ENCODE data around the gene KRTAP10-6.
"Not testable (repeated sequence)": the region's sequence is repeated elsewhere in the genome, so short reads cannot be mapped to it uniquely, and the experiment has no call there.

Gene KRTAP10-6

GRCh38 chr21:44550807-44551206 is 41.5 kb downstream of the KRTAP10-6 start:
- TF ChIP-seq SPI1 (IDR thresholded peaks at IDR 0.05; ENCODE audit: low read depth, low read length) (no peak), POU2F2 (IDR thresholded peaks at IDR 0.05; ENCODE audit: low read depth, low read length) (no peak), POLR2A (IDR thresholded peaks at IDR 0.05; ENCODE audit: low read depth, low read length) (no peak), TAF1 (IDR thresholded peaks at IDR 0.05; ENCODE audit: low read depth, low read length) (no peak), POLR2AphosphoS5 (IDR thresholded peaks at IDR 0.05; ENCODE audit: low read depth, low read length) (no peak), PAX5 (IDR thresholded peaks at IDR 0.05; ENCODE audit: insufficient read depth, low read length, severe bottlenecking) (no peak)
- FAIRE-seq (no peak), DNase-seq (ENCODE audit: insufficient read length, low spot score) (no peak)

- DNase-seq (ENCODE audit: insufficient read length, low spot score); FAIRE-seq: not testable (repeated sequence)
Observed at GRCh38 chr21:44550285-44550684, 42.0 kb downstream of the KRTAP10-6 start.

DNA sequence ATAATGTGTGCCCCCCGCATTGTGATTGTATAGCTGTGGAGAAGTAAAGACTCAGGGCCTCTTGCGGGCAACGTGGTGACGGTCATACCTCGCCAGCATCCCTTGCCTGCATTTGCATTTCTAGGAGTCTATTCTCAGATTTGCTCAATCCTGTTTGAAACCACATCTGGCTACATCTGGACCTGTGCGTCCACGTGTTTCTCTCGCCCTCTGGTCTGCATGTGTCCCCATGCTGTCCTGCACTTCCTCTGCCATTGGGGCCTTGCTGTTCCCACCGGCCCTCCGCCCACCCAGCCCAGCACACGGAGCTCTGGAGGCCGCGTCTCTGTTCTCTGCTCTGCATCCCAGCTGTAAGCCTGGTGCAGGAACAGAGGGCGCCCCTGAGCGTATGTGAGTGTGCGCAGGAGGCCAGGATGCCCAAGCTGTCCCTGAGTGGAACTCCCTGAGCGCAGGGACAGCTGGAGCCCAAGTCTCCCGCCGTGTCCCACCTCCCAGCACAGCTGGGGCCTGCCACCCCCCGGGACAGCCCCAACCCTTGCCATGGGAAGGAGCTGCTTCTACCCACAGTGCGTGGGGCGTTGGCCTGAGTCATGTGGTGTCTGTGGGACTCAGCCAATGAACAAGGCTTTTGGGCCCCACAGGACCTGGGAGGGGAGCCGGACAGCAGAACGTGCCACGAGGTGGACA is 42.6 kb downstream of the KRTAP10-6 start:
- FAIRE-seq (no peak), DNase-seq (ENCODE audit: insufficient read length, low spot score) (no peak)
- TF ChIP-seq POLR2AphosphoS5 (IDR thresholded peaks at IDR 0.05; ENCODE audit: low read depth, low read length) (no peak), SPI1 (IDR thresholded peaks at IDR 0.05; ENCODE audit: low read depth, low read length) (no peak), TAF1 (IDR thresholded peaks at IDR 0.05; ENCODE audit: low read depth, low read length) (no peak)

- no peak for TF ChIP-seq SPI1 (IDR thresholded peaks at IDR 0.05; ENCODE audit: low read depth, low read length)
- no peak for TF ChIP-seq POU2F2 (IDR thresholded peaks at IDR 0.05; ENCODE audit: low read depth, low read length)
- TF ChIP-seq POLR2A (IDR thresholded peaks at IDR 0.05; ENCODE audit: low read depth, low read length): no peak
- TF ChIP-seq TAF1 (IDR thresholded peaks at IDR 0.05; ENCODE audit: low read depth, low read length): no peak
- TF ChIP-seq POLR2AphosphoS5 (IDR thresholded peaks at IDR 0.05; ENCODE audit: low read depth, low read length): no peak
- no peak for TF ChIP-seq PAX5 (IDR thresholded peaks at IDR 0.05; ENCODE audit: insufficient read depth, low read length, severe bottlenecking)
- DNase-seq (ENCODE audit: insufficient read length, low spot score): no peak
- FAIRE-seq: no peak
Observed at GRCh38 chr21:44548922-44549321, 43.4 kb downstream of the KRTAP10-6 start.

DNA sequence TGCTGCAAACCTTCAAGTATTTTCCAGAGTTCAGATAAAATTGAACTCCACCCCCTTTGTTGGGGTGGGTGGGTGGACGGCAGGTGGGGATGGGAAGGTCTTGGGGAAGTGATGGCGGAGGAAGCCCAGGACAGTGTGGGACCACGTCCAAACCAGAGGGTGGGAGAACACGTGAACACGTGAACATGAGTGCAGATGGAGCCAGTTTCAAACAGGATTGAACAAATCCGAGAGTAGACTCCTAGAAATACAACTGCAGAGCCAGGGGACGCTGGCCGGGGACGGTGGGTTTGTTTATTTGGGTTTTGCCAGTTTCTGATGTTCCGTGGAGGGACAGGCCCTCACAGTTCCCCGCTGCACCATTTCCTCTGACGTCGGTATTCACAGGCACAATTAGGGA is 43.9 kb downstream of the KRTAP10-6 start:
- FAIRE-seq: no peak
- TF ChIP-seq POLR2A (IDR thresholded peaks at IDR 0.05; ENCODE audit: low read depth, low read length) (no peak), POLR2AphosphoS5 (IDR thresholded peaks at IDR 0.05; ENCODE audit: low read depth, low read length) (no peak), POU2F2 (IDR thresholded peaks at IDR 0.05; ENCODE audit: low read depth, low read length) (no peak), PAX5 (IDR thresholded peaks at IDR 0.05; ENCODE audit: insufficient read depth, low read length, severe bottlenecking) (no peak), SPI1 (IDR thresholded peaks at IDR 0.05; ENCODE audit: low read depth, low read length) (no peak), TAF1 (IDR thresholded peaks at IDR 0.05; ENCODE audit: low read depth, low read length) (no peak)
- no peak for DNase-seq (ENCODE audit: insufficient read length, low spot score)

GRCh38 chr21:44547656-44548331 is 44.5 kb downstream of the KRTAP10-6 start:
- TF ChIP-seq TAF1 (IDR thresholded peaks at IDR 0.05; ENCODE audit: low read depth, low read length): no peak
- TF ChIP-seq POLR2AphosphoS5 (IDR thresholded peaks at IDR 0.05; ENCODE audit: low read depth, low read length): no peak
- no peak for TF ChIP-seq POU2F2 (IDR thresholded peaks at IDR 0.05; ENCODE audit: low read depth, low read length)
- TF ChIP-seq PAX5 (IDR thresholded peaks at IDR 0.05; ENCODE audit: insufficient read depth, low read length, severe bottlenecking): no peak
- TF ChIP-seq SPI1 (IDR thresholded peaks at IDR 0.05; ENCODE audit: low read depth, low read length): no peak
- DNase-seq (ENCODE audit: insufficient read length, low spot score) (no peak), FAIRE-seq (no peak)

- no peak for FAIRE-seq
- DNase-seq (ENCODE audit: insufficient read length, low spot score): no peak
- TF ChIP-seq SPI1 (IDR thresholded peaks at IDR 0.05; ENCODE audit: low read depth, low read length): no peak
- no peak for TF ChIP-seq POLR2AphosphoS5 (IDR thresholded peaks at IDR 0.05; ENCODE audit: low read depth, low read length)
- no peak for TF ChIP-seq TAF1 (IDR thresholded peaks at IDR 0.05; ENCODE audit: low read depth, low read length)
- no peak for TF ChIP-seq PAX5 (IDR thresholded peaks at IDR 0.05; ENCODE audit: insufficient read depth, low read length, severe bottlenecking)
- TF ChIP-seq POLR2A (IDR thresholded peaks at IDR 0.05; ENCODE audit: low read depth, low read length): no peak
- TF ChIP-seq POU2F2 (IDR thresholded peaks at IDR 0.05; ENCODE audit: low read depth, low read length): no peak
Observed at GRCh38 chr21:44544566-44544965, 47.7 kb downstream of the KRTAP10-6 start.

DNA sequence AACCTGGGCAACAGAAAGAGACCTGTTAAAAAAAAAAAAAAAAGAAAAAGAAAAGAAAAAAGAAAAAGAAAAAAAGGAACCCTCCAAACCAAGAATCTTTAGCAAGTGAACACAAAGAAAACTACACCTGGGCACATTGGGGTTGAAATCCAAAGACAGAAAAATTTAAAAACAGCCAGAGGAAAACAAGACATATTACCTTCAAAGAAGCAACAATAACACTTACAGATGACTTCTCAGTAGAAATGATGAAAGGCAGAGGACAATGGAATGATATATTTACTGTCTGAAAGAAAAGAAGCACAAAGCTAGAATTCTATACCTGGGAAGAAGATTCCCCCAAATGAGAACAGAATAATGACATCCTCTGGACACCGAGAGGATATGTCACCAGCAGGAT is 49.6 kb downstream of the KRTAP10-6 start:
- no peak for TF ChIP-seq POLR2A (IDR thresholded peaks at IDR 0.05; ENCODE audit: low read depth, low read length)
- TF ChIP-seq SPI1 (IDR thresholded peaks at IDR 0.05; ENCODE audit: low read depth, low read length): no peak
- no peak for TF ChIP-seq POLR2AphosphoS5 (IDR thresholded peaks at IDR 0.05; ENCODE audit: low read depth, low read length)
- TF ChIP-seq TAF1 (IDR thresholded peaks at IDR 0.05; ENCODE audit: low read depth, low read length): no peak
- TF ChIP-seq PAX5 (IDR thresholded peaks at IDR 0.05; ENCODE audit: insufficient read depth, low read length, severe bottlenecking): no peak
- no peak for TF ChIP-seq POU2F2 (IDR thresholded peaks at IDR 0.05; ENCODE audit: low read depth, low read length)

More for the DNA sequence above, 49.6 kb downstream of the KRTAP10-6 start:
- FAIRE-seq (no peak), DNase-seq (ENCODE audit: insufficient read length, low spot score) (no peak)
